ENCODE measurements around the gene HMGCR. TPM values are rescaled to one million over a fixed set of nuclear protein-coding genes. Genes with fewer than 3 reads are reported as not detected.

The HMGCR gene
- total and polyA plus RNA-seq, 2 donors (not counting 3 experiments of a cell fraction or from before 2014, with no cell fraction given), result 39.6 to 104 TPM

- Histone ChIP-seq H3K27ac (ENCODE audit: insufficient read depth, low read depth, low read length) (no peak overlapping the region), H3K9me3 (replicated peaks; ENCODE audit: control insufficient read depth, insufficient read depth, low read length) (no peaks in the 10 kb centered on the region), H4K20me1 (replicated peaks; ENCODE audit: control insufficient read depth, extremely low read depth, insufficient read depth, low read length) (no peaks in the 10 kb centered on the region), H3K4me2 (ENCODE audit: insufficient read depth, low read length) (no peak overlapping the region), H2AFZ (ENCODE audit: low read depth, low read length) (no peak overlapping the region), H3K9ac (replicated peaks; ENCODE audit: extremely low read depth, insufficient read depth, low read length) (no peak overlapping the region), H3K27me3 (ENCODE audit: control insufficient read depth in 2 of 2, insufficient read depth in 2 of 2, low read length in 2 of 2) (no peaks in the 10 kb centered on the region), H3K4me1 (ENCODE audit: control insufficient read depth, extremely low read depth, insufficient read depth, low read length) (peaks cover 1% of the 10 kb centered on the region), H3K36me3 (ENCODE audit: control insufficient read depth in 2 of 2, extremely low read depth in 1 of 2, insufficient read depth in 2 of 2, low read length in 2 of 2) (peaks cover 15 to 26% of the 10 kb centered on the region in 2 experiments), H3K4me3 (replicated peaks in 1 of 3; ENCODE audit: insufficient read depth in 1 of 3, low read depth in 1 of 3, low read length in 3 of 3) (no peak overlapping the region), H3K9me1 (replicated peaks; ENCODE audit: control insufficient read depth, extremely low read depth, insufficient read depth, low read length) (no peaks in the 10 kb centered on the region), H3K79me2 (ENCODE audit: control insufficient read depth, insufficient read depth, low read length) (no peaks in the 10 kb centered on the region)
- no TSS peak for BruUV-seq (replicated peaks)
- TF ChIP-seq, protein P1, sequence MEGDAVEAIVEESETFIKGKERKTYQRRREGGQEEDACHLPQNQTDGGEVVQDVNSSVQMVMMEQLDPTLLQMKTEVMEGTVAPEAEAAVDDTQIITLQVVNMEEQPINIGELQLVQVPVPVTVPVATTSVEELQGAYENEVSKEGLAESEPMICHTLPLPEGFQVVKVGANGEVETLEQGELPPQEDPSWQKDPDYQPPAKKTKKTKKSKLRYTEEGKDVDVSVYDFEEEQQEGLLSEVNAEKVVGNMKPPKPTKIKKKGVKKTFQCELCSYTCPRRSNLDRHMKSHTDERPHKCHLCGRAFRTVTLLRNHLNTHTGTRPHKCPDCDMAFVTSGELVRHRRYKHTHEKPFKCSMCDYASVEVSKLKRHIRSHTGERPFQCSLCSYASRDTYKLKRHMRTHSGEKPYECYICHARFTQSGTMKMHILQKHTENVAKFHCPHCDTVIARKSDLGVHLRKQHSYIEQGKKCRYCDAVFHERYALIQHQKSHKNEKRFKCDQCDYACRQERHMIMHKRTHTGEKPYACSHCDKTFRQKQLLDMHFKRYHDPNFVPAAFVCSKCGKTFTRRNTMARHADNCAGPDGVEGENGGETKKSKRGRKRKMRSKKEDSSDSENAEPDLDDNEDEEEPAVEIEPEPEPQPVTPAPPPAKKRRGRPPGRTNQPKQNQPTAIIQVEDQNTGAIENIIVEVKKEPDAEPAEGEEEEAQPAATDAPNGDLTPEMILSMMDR (IDR thresholded peaks at IDR 0.05; ENCODE audit: extremely low read depth in 1 of 2, insufficient read depth in 1 of 2, low read depth in 1 of 2, low read length in 2 of 2), result no peak
- TF ChIP-seq MAX (IDR thresholded peaks at IDR 0.05; ENCODE audit: insufficient read depth, insufficient read length) (no peak), EZH2 (IDR thresholded peaks at IDR 0.05; ENCODE audit: borderline replicate concordance, low read depth, low read length, severe bottlenecking) (no peak), MYC (IDR thresholded peaks at IDR 0.05; ENCODE audit: low read depth, low read length) (no peak), GATA2 (IDR thresholded peaks at IDR 0.05; ENCODE audit: insufficient read depth, insufficient read length, low read depth, low read length) (no peak), POLR2A (IDR thresholded peaks at IDR 0.05; ENCODE audit: low read depth, low read length) (no peak), JUN (IDR thresholded peaks at IDR 0.05; ENCODE audit: borderline replicate concordance, insufficient read depth, insufficient read length, low read depth) (no peak), FOS (IDR thresholded peaks at IDR 0.05; ENCODE audit: borderline replicate concordance, insufficient read depth, low read length) (no peak), POLR2AphosphoS5 (IDR thresholded peaks at IDR 0.05; ENCODE audit: insufficient read depth, low read depth, low read length) (no peak)
- ChIA-PET POLR2A (no interaction called here), CTCF (interaction anchor here (1.0 to 2.2 kb wide), 2 partner anchors 12 to 319 kb away, joined by 4 to 6 read pairs; no protein-coding TSS in a partner anchor)
- peak; percentile 37 for FAIRE-seq
- no peak for DNase-seq (ENCODE audit: low read depth, low spot score)
- intact Hi-C loops (cut with micrococcal nuclease), result no loop called here
- dilution Hi-C loops (cut with MboI; ENCODE audit: extremely low pct_ligation_motif_present, low sequenced_read_pairs), result no loop called here
Measured at GRCh38 chr5:75362474-75362975, 25.5 kb downstream of the HMGCR start.

All from endothelial cell of umbilical vein (primary cell).